ENCODE results near the gene BACH2.

The BACH2 gene

DNA sequence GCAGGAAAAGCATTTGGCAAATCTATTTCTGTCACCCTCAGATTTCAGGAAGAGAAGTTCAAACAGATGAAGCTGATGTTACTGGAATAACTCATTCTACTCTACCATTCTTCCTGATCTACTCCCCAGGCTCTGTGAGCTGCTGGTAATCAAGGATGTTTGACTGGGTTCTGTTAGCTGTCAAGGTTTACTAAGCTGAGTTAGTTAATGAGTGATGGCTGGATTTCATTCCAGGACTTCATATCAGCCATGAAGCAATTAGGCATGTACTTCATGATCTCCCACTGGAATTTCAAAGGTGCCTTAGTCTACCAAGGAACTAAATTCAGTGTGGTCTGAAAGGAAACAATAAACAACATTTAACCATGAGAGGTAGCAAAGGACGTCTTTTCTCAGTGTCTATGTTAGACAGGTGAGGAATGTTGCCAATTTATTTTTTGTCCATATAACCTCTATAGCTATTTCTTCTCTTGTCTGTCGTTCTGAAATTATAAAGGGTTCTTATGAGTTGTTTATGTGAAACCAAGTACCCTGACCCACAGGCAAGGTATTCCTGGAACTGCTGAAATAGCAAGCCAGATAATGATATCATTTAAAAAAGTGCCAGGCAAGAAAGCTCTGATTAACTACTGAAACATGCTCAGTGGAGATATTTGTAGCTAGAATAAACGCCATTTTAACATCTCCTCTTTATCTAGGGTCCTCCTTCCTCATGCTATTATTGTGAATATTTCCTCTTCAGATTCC lies 112.9 kb downstream of the BACH2 start:
- no peak overlapping the region for H3K4me3 ChIP-seq (ENCODE audit: low read depth, low read length)
- TF ChIP-seq, protein P1, sequence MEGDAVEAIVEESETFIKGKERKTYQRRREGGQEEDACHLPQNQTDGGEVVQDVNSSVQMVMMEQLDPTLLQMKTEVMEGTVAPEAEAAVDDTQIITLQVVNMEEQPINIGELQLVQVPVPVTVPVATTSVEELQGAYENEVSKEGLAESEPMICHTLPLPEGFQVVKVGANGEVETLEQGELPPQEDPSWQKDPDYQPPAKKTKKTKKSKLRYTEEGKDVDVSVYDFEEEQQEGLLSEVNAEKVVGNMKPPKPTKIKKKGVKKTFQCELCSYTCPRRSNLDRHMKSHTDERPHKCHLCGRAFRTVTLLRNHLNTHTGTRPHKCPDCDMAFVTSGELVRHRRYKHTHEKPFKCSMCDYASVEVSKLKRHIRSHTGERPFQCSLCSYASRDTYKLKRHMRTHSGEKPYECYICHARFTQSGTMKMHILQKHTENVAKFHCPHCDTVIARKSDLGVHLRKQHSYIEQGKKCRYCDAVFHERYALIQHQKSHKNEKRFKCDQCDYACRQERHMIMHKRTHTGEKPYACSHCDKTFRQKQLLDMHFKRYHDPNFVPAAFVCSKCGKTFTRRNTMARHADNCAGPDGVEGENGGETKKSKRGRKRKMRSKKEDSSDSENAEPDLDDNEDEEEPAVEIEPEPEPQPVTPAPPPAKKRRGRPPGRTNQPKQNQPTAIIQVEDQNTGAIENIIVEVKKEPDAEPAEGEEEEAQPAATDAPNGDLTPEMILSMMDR (IDR thresholded peaks at IDR 0.05; ENCODE audit: low read depth, low read length): no peak

DNA sequence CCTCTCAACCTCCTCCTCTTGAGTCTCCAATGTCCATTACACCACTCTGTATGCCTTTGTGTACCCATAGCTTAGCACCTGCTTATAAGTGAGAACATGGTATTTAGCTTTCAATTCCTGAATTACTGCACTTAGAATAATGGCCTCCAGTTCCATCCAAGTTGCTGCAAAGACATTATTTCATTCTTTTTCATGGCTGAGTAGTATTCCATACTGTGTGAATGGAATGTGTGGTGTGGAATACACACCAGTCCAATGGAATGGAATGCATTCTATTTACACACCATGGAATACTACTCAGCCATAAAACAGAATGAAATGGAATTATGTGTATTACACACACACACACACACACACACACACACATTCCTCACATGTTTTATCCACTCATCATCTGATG lies 116.1 kb downstream of the BACH2 start:
- H3K4me3 ChIP-seq (ENCODE audit: low read depth, low read length): no peak overlapping the region
- TF ChIP-seq, protein P1 (IDR thresholded peaks at IDR 0.05; ENCODE audit: low read depth, low read length): no peak

DNA sequence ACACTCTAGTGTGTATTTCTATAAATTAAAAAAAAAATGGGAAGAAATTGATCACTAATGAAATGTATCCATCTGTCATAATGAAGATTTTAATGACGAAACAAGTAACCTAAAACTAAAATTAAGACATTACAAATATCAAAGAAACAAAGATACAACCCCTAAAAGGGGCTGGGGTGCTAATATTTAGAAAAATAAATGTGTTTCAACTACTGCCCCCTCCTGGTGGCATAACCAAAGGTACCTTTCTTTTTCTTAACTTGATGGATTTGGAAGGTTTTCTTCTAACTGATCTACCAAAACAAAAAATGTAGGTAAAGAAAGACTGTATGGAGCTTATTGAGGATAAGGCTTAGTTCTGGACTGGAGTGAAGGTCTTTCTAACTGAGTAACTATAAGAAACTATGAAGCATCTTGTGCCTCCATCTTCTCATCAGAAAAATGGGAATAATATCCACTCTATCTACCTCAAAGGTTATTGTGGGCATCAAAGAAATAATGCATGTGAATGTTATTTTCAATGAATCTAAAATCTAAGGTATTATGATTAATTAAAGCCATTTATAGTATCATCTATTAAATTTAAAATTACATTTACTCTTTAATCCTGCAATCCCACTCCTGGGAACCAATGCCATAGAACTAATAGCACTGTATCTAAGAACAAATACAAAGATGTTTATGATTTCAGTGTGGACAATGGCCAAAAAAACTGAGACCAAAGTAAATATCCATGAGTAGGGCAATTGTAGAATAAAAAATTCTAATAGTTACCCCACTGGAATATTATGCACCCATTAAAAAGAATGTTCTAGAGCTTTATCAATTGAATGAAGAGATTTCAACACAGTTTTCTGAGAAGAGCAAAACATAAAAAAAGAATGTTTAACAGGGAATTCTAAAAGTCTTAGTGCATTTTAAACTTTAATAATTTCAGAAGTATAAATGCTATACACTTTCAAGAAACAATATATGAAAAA lies 117.2 kb downstream of the BACH2 start:
- TF ChIP-seq, protein P1 (IDR thresholded peaks at IDR 0.05; ENCODE audit: low read depth, low read length): no peak
- no peak overlapping the region for H3K4me3 ChIP-seq (ENCODE audit: low read depth, low read length)

DNA sequence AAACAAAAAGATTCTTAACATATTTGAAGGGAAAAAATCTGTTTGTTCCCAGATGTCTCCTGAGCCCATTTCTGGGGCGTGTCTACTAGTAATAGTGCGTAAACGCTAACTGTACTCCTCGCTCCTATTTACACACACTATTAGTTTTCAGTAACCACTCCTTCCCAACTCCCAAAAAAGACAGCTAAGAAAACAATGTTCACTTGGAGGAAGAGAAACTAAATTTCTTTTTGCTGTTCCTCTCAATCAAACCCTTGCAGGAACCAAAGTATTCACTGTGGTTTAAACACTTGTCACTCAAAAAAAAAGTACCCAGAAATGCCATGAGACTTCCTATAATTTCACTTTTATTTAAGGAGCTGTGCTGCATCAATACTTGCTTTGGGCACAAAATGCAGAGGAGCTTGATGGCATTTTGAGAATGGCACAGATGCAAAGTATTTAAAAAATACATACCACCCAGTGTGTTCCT lies 118.2 kb downstream of the BACH2 start:
- no peak overlapping the region for H3K4me3 ChIP-seq (ENCODE audit: low read depth, low read length)
- TF ChIP-seq, protein P1 (IDR thresholded peaks at IDR 0.05; ENCODE audit: low read depth, low read length): no peak

DNA sequence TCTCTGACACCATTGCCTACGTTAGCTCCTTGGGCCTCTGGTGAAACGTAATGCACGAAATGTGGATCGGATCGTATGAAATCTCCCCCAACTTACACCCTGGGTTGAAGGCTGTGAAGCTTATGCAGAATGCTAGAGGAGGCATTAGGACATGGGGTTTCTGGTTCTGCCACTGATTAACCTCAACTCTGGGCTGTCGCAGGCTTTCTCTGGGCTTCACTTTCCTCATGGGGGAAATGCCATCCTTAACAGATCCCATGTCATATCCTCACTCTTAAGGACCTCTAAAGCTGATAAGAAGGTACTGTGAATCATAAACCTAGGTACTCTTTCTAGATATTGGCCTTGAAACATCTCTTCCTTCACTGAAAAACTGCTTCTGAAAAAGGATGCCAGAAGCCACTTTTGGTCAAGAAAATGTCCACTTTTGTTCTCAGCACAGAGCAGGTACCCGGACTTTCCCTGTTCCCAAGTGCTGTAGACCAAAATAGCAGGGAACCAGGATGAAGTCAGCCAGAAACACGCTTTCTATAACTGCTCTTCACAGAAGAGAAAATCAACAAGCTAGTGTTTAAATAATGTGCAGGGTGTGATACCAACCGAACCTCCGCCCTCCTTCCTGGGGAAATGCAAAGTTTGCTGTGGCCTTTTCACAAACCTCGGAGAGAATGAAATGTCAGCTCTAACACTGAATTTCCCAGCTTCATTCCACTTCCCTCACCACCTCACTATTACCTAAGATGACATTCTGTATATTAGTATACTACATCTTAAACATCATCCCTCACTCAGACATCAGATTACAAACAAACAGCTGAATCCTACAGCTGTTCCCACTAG lies 118.9 kb downstream of the BACH2 start:
- TF ChIP-seq, protein P1 (IDR thresholded peaks at IDR 0.05; ENCODE audit: low read depth, low read length): no peak
- H3K4me3 ChIP-seq (ENCODE audit: low read depth, low read length): no peak overlapping the region

DNA sequence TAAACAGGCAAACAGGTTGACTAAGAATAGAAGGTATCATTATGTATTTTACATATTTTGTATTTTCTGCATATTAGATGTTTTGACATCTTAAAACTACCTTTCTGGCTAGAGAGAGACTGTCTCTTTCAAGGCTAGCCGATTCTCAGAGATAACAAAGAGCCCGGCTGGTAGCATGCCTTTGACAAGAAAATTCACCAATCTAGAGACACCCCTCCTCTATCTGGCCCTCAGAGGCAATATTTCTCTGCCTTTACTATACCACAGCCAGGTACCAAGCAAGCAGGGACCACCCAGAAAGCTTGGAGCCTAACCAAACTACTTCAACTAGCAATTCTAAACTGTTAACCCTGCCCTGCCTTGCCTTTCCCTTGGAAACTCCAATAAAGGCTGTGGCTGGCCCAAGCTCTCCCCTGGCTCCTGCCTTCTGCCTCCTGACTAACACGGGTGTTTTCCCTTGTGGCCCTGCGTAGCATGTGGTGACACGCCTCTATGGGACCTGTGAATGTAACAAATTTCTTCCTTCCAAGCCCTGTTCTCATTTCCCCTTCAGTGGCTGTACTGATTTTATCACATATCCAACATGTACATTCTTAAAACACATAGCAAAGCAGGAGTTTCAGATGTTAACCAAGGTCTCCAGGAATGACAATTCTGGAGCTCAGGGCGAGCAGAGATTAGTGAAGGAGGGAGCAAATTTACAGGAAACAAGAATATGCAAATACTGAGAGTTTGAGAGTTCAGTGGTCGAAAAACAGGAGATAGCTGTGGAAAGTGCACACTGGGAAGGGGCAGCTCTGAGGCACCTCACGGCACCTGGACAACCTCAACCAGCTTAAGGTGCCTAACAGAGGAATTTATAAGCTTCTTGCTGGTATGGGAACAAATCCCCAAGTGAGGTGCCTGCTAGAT lies 120.8 kb downstream of the BACH2 start:
- H3K4me3 ChIP-seq (ENCODE audit: low read depth, low read length): no peak overlapping the region
- TF ChIP-seq, protein P1 (IDR thresholded peaks at IDR 0.05; ENCODE audit: low read depth, low read length): no peak
